Measurements from ENCODE around the gene ROBO1.

Gene ROBO1

DNA sequence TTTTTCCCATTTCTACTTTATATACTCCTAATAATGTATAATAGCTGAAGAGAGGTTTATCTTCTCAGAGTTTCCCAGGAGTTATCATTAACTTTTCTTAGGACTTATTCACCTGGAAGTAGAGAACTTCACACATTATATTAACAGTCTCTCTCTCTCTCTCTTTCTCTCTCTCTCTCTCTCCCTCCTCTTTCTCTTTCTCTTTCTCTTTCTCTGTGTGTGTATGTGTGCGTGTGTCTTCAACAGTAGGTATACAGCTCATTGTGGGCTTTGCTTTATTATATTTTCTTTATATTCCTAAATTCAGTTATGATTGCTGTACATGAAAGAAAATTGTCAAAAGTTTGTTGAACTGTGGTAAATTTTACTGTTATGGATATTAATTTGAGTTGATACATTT is 353.8 kb downstream of the ROBO1 start:
- no peak overlapping the region for H3K9ac ChIP-seq (ENCODE audit: low read depth, low read length)
- no peak overlapping the region for H3K4me3 ChIP-seq (ENCODE audit: low read length)
- no CpG with 5 or more reads among the region's 1 CpG for WGBS

DNA sequence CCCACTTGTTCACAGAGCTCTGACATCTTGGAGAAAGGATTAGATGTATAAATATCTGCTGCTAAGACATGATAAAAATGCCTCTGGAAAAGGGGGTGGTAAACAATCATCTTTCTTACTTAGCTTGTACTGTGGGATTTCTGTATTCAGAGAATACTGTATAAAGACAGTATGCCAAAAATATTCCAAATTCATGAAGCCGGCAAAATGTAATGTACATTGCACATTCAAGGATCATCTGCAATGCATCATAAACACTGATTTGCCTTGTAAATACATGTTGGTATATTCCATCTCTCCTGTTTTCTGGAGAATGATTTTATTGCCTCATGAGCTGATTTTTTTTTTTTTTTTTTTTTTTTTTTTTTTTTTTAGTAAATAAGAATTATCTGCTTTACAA is 355.3 kb downstream of the ROBO1 start:
- Histone ChIP-seq H3K27ac (ENCODE audit: low read depth, low read length) (no peak overlapping the region), H3K27me3 (ENCODE audit: insufficient read depth, low read length) (no peaks in the 10 kb centered on the region), H3K9me3 (ENCODE audit: insufficient read depth, low read depth, low read length) (no peaks in the 10 kb centered on the region), H3K4me1 (ENCODE audit: insufficient read depth, low read length) (no peaks in the 10 kb centered on the region), H3K36me3 (ENCODE audit: insufficient read depth, low read length) (no peaks in the 10 kb centered on the region), H3K4me3 (ENCODE audit: low read length) (no peak overlapping the region), H3K9ac (ENCODE audit: low read depth, low read length) (no peak overlapping the region)
- WGBS: no CpG with 5 or more reads among the region's 1 CpG

More for the DNA sequence above, 353.8 kb downstream of the ROBO1 start:
- Histone ChIP-seq H3K36me3 (ENCODE audit: insufficient read depth, low read length) (no peaks in the 10 kb centered on the region), H3K27ac (ENCODE audit: low read depth, low read length) (no peak overlapping the region), H3K27me3 (ENCODE audit: insufficient read depth, low read length) (no peaks in the 10 kb centered on the region), H3K9me3 (ENCODE audit: insufficient read depth, low read depth, low read length) (no peaks in the 10 kb centered on the region), H3K4me1 (ENCODE audit: insufficient read depth, low read length) (no peaks in the 10 kb centered on the region)

DNA sequence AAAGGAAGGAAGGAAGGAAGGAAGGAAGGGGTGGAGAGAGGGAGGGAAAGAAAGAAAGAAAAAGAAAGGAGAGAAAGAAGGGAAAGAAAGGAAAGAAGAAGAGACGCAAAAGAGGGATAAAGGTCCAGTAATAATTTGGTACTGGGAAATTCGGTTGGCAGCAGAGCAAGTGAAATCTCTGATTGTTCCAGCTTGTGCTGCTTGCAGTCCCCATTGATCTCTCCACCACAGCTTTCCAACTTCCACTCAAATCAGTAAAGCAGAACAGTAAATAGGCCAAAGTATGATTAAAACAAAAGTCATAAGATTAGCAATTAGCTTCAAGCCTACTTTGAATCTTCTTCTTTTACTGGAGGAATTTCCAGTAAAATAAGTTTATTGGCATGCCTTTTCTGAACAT is 357.2 kb downstream of the ROBO1 start:
- Histone ChIP-seq H3K27me3 (ENCODE audit: insufficient read depth, low read length) (no peaks in the 10 kb centered on the region), H3K36me3 (ENCODE audit: insufficient read depth, low read length) (no peaks in the 10 kb centered on the region), H3K9me3 (ENCODE audit: insufficient read depth, low read depth, low read length) (no peaks in the 10 kb centered on the region), H3K9ac (ENCODE audit: low read depth, low read length) (no peak overlapping the region), H3K27ac (ENCODE audit: low read depth, low read length) (no peak overlapping the region), H3K4me1 (ENCODE audit: insufficient read depth, low read length) (no peaks in the 10 kb centered on the region), H3K4me3 (ENCODE audit: low read length) (no peak overlapping the region)
- 89% methylated on average over 2 of the region's 2 CpGs for WGBS

DNA sequence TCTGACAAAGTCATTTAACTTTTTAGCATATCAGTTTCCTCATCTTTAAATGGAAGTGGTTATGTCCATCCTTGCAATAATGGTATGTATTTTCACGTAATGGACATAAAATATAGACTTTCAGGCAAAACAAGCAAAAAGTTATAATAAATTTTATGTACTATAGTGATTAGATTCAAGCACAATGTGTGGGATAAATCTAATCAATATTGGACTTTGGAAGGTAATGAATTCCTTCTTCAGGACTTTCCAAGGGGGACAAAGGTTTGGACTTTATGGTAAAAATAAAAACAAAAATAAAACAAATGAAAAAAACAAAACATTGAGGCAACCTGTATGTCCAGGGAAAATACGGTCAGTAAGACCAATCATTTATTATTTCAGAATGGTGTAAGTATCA is 357.7 kb downstream of the ROBO1 start:
- no peaks in the 10 kb centered on the region for H3K9me3 ChIP-seq (ENCODE audit: insufficient read depth, low read depth, low read length)
- H3K36me3 ChIP-seq (ENCODE audit: insufficient read depth, low read length): no peaks in the 10 kb centered on the region
- no peak overlapping the region for H3K9ac ChIP-seq (ENCODE audit: low read depth, low read length)
- H3K4me3 ChIP-seq (ENCODE audit: low read length): no peak overlapping the region
- no peaks in the 10 kb centered on the region for H3K27me3 ChIP-seq (ENCODE audit: insufficient read depth, low read length)
- WGBS: no CpG with 5 or more reads among the region's 2 CpGs
- no peak overlapping the region for H3K27ac ChIP-seq (ENCODE audit: low read depth, low read length)
- H3K4me1 ChIP-seq (ENCODE audit: insufficient read depth, low read length): no peaks in the 10 kb centered on the region

DNA sequence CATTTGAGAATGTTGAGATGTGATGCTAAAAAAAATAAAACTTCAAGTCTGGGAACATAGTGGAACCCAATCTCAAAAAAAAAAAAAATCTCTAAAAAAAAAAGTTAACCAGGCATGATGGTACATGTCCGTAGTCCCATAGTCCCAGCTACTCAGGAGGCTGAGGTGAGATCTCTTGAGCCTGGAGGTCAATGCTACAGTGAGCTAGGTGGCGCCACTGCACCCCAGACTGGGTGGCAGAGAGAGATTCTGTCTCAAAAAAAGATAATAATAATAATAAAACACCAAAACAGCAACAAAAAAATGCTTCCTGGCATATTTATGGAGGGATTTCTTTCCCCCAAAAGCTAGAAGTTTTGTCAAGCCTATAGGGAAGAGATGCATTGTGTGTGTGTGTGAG is 361.6 kb downstream of the ROBO1 start:
- 79% methylated on average over 2 of the region's 2 CpGs for WGBS
- Histone ChIP-seq H3K4me3 (ENCODE audit: low read length) (no peak overlapping the region), H3K4me1 (ENCODE audit: insufficient read depth, low read length) (no peaks in the 10 kb centered on the region), H3K27me3 (ENCODE audit: insufficient read depth, low read length) (no peaks in the 10 kb centered on the region), H3K27ac (ENCODE audit: low read depth, low read length) (no peak overlapping the region), H3K9me3 (ENCODE audit: insufficient read depth, low read depth, low read length) (no peaks in the 10 kb centered on the region), H3K9ac (ENCODE audit: low read depth, low read length) (no peak overlapping the region), H3K36me3 (ENCODE audit: insufficient read depth, low read length) (no peaks in the 10 kb centered on the region)

DNA sequence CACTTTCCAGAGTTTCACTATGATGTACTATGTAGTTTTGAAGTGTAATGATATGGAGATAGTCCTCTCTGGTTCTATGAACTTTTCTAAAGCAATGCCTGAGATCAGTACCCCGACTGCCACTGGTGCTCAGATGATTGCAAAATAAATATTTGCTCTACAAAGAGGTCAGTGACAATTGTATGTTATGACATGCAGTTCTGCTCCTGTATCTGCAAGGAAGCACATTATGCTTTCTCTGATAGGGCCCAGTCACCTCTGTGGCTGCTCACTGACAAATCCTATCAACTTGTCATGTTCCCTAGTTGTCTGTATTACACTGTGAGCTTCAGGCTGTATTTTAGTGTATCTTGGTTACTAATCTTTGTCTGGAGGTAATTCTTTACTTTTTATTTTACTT is 362.6 kb downstream of the ROBO1 start:
- Histone ChIP-seq H3K4me3 (ENCODE audit: low read length) (no peak overlapping the region), H3K27ac (ENCODE audit: low read depth, low read length) (no peak overlapping the region), H3K9ac (ENCODE audit: low read depth, low read length) (no peak overlapping the region), H3K27me3 (ENCODE audit: insufficient read depth, low read length) (no peaks in the 10 kb centered on the region), H3K36me3 (ENCODE audit: insufficient read depth, low read length) (no peaks in the 10 kb centered on the region), H3K4me1 (ENCODE audit: insufficient read depth, low read length) (no peaks in the 10 kb centered on the region), H3K9me3 (ENCODE audit: insufficient read depth, low read depth, low read length) (no peaks in the 10 kb centered on the region)
- WGBS: 88% methylated on average over 1 of the region's 1 CpG

DNA sequence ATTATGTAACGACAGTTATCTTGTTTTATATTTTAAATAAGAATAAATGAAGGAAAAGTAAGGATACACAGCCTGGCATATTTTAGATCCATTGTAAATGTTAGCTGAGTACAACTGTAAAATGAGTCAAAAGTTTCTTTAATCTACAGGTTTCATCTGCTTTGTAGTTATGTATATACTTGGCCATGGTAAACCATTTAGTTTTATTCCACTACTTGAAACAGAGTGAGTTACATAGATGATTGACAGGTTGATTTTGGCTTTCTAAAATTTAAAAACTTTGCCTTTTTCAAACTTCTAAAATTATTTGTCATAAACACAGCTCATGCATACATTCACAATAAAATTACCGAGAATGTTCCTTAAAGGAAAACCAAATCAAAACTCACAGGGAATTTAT is 371.2 kb downstream of the ROBO1 start:
- Histone ChIP-seq H3K36me3 (ENCODE audit: insufficient read depth, low read length) (no peaks in the 10 kb centered on the region), H3K27me3 (ENCODE audit: insufficient read depth, low read length) (no peaks in the 10 kb centered on the region), H3K4me1 (ENCODE audit: insufficient read depth, low read length) (no peaks in the 10 kb centered on the region), H3K27ac (ENCODE audit: low read depth, low read length) (no peak overlapping the region), H3K9me3 (ENCODE audit: insufficient read depth, low read depth, low read length) (no peaks in the 10 kb centered on the region), H3K9ac (ENCODE audit: low read depth, low read length) (no peak overlapping the region), H3K4me3 (ENCODE audit: low read length) (no peak overlapping the region)
- 100% methylated on average over 1 of the region's 2 CpGs for WGBS

DNA sequence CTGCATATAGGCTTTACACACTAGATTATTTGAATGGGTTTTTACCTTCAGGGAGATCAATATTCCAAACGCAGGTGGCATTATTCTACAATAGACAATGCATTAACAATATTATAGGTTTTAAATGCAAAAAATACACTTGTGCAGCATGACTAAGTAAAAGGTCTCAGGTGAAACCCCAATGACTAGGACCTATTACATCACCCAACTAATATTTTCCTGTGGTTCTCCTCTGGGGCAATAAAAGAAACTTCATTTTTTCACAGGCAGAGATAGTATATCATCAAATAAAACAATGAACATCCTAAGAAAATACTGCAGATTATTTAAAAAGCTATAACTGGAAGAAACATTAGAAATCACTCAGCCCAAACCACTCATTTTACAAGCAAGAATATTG is 375.3 kb downstream of the ROBO1 start:
- Histone ChIP-seq H3K9me3 (ENCODE audit: insufficient read depth, low read depth, low read length) (no peaks in the 10 kb centered on the region), H3K27ac (ENCODE audit: low read depth, low read length) (no peak overlapping the region), H3K9ac (ENCODE audit: low read depth, low read length) (no peak overlapping the region), H3K4me3 (ENCODE audit: low read length) (no peak overlapping the region), H3K27me3 (ENCODE audit: insufficient read depth, low read length) (no peaks in the 10 kb centered on the region), H3K36me3 (ENCODE audit: insufficient read depth, low read length) (no peaks in the 10 kb centered on the region), H3K4me1 (ENCODE audit: insufficient read depth, low read length) (no peaks in the 10 kb centered on the region)
- whole genome bisulfite sequencing: no CpG with 5 or more reads among the region's 1 CpG

DNA sequence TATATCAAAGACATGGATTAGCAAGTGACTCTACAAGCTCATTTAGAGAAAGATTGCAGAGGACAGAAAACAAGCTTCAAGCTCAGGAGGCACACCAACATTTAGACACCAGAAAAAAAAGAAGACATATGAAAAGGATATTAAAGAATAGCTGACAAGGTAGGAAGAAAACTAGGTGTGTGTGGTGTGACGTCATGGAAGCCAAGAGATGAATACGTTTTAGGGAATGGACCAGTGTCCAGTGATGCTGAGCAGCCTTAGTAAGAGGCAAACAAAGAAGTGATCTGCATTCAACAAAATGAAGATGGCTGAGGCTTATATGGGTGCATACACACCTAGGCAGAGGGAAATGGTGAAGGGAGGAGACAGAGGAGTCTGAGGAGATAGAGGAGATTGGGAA is 377.4 kb downstream of the ROBO1 start:
- H3K27ac ChIP-seq (ENCODE audit: low read depth, low read length): no peak overlapping the region
- H3K9ac ChIP-seq (ENCODE audit: low read depth, low read length): no peak overlapping the region
- H3K4me1 ChIP-seq (ENCODE audit: insufficient read depth, low read length): no peaks in the 10 kb centered on the region
- H3K36me3 ChIP-seq (ENCODE audit: insufficient read depth, low read length): no peaks in the 10 kb centered on the region
- no peaks in the 10 kb centered on the region for H3K9me3 ChIP-seq (ENCODE audit: insufficient read depth, low read depth, low read length)
- 89% methylated on average over 2 of the region's 2 CpGs for WGBS
- no peaks in the 10 kb centered on the region for H3K27me3 ChIP-seq (ENCODE audit: insufficient read depth, low read length)
- no peak overlapping the region for H3K4me3 ChIP-seq (ENCODE audit: low read length)

DNA sequence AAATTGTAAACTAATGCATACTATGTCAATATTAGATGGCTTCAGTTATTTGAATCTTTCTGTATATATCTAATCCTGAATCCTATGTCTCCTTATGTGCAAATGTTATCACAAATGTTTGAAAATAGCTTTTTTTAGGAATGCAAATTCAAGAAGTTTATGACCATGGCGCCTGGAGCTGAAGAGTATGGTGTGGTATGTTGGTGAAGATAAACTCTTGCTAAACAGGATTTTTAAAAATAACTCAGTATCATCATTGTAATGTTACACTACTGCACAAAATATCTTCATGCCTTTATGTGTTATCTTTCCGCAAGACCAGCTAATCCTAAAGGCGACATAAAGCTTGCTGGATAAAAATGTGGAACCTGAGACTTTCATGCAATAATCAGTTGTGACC is 382.6 kb downstream of the ROBO1 start:
- 97% methylated on average over 3 of the region's 3 CpGs for WGBS
- Histone ChIP-seq H3K4me1 (ENCODE audit: insufficient read depth, low read length) (peaks cover 17% of the 10 kb centered on the region), H3K27me3 (ENCODE audit: insufficient read depth, low read length) (no peaks in the 10 kb centered on the region), H3K9me3 (ENCODE audit: insufficient read depth, low read depth, low read length) (no peaks in the 10 kb centered on the region), H3K36me3 (ENCODE audit: insufficient read depth, low read length) (no peaks in the 10 kb centered on the region), H3K27ac (ENCODE audit: low read depth, low read length) (no peak overlapping the region), H3K9ac (ENCODE audit: low read depth, low read length) (no peak overlapping the region), H3K4me3 (ENCODE audit: low read length) (no peak overlapping the region)

DNA sequence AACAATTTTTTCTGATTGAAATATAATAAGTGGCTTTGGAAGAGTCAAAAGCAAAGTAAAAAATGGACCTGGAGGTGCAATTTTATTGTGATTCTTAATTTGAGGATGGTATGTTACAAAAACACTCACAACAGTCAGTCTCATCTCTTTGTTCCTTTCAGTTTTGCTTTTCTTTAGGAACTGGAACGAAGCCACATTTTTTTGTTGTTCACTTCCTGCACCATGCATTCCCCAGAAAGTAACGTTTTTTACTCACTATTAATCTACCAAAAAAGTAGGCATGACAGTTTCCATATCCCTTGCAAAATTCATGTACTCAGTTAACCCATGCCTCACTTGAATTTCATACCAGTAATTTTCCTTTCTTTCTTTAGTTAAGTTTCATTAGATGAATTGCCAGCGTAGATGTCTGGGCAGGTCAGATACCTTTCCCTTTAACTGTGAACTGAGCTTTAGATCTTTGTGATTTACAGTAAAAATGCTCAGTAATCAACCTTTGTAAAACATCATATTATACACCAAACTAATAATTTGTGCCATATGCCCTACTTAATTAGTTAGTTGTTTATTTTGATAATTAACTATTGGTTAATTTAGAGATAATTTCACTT is 384.3 kb downstream of the ROBO1 start:
- WGBS: 46% methylated on average over 2 of the region's 3 CpGs
- peaks cover 17% of the 10 kb centered on the region for H3K4me1 ChIP-seq (ENCODE audit: insufficient read depth, low read length)
- H3K36me3 ChIP-seq (ENCODE audit: insufficient read depth, low read length): no peaks in the 10 kb centered on the region
- H3K27ac ChIP-seq (ENCODE audit: low read depth, low read length): no peak overlapping the region
- H3K4me3 ChIP-seq (ENCODE audit: low read length): no peak overlapping the region
- no peaks in the 10 kb centered on the region for H3K27me3 ChIP-seq (ENCODE audit: insufficient read depth, low read length)
- no peak overlapping the region; the same call in 1 of the 2 replicates for H3K9ac ChIP-seq (ENCODE audit: low read depth, low read length)
- H3K9me3 ChIP-seq (ENCODE audit: insufficient read depth, low read depth, low read length): no peaks in the 10 kb centered on the region

DNA sequence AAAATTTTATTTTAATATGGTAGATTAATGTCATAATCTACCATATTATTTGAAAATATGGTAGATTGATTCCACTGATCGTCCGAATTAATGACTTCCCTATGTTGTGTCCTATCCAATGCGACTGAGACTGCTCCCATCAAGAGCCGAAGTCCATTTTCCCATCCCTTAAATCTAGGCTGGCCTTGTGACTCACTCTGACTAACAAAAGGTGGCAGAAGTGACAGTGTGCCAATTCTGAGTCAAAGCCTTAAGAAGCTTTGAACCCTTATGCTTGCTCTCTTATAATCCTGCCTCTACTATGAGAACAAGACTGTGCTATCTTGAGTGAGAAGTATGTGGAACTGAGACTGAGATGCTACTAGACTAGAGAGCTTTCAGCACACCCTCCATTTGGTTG is 387.2 kb downstream of the ROBO1 start:
- Histone ChIP-seq H3K27ac (ENCODE audit: low read depth, low read length) (no peak overlapping the region), H3K4me1 (ENCODE audit: insufficient read depth, low read length) (peaks cover 17% of the 10 kb centered on the region), H3K4me3 (ENCODE audit: low read length) (no peak overlapping the region), H3K9me3 (ENCODE audit: insufficient read depth, low read depth, low read length) (no peaks in the 10 kb centered on the region), H3K9ac (ENCODE audit: low read depth, low read length) (no peak overlapping the region), H3K27me3 (ENCODE audit: insufficient read depth, low read length) (no peaks in the 10 kb centered on the region), H3K36me3 (ENCODE audit: insufficient read depth, low read length) (no peaks in the 10 kb centered on the region)
- WGBS: 82% methylated on average over 4 of the region's 4 CpGs

All from HUES64 (cell line).